ENCODE results near the gene SLC12A8. TPM values are rescaled to one million over a fixed set of nuclear protein-coding genes. Genes with fewer than 3 reads are reported as not detected.

SLC12A8 gene
- polyA plus RNA-seq, 1 of the 3 experiments (the other 2 are of a cell fraction), result 7.5 TPM

GRCh38 chr3:125129512-125129997 lies 83.0 kb downstream of the SLC12A8 start (continued):
- TF ChIP-seq, protein P1, sequence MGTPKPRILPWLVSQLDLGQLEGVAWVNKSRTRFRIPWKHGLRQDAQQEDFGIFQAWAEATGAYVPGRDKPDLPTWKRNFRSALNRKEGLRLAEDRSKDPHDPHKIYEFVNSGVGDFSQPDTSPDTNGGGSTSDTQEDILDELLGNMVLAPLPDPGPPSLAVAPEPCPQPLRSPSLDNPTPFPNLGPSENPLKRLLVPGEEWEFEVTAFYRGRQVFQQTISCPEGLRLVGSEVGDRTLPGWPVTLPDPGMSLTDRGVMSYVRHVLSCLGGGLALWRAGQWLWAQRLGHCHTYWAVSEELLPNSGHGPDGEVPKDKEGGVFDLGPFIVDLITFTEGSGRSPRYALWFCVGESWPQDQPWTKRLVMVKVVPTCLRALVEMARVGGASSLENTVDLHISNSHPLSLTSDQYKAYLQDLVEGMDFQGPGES (IDR thresholded peaks at IDR 0.05; ENCODE audit: low read depth, low read length), result no peak
- TF ChIP-seq GATA2 (CRISPR knock-in tag; IDR thresholded peaks at IDR 0.05) (no peak), USF2 (IDR thresholded peaks at IDR 0.05; ENCODE audit: borderline replicate concordance, low read depth, low read length) (no peak), TAF1 (IDR thresholded peaks at IDR 0.05; ENCODE audit: borderline replicate concordance, low read depth, low read length) (no peak), MXI1 (IDR thresholded peaks at IDR 0.05; ENCODE audit: low read depth, low read length) (no peak), FOXJ3 (CRISPR knock-in tag; IDR thresholded peaks at IDR 0.05) (no peak), NRF1 (IDR thresholded peaks at IDR 0.05; ENCODE audit: low read depth, low read length) (no peak), NFIC (IDR thresholded peaks at IDR 0.05; ENCODE audit: borderline replicate concordance) (0 out of 2 replicates have a peak, but pooled peaks have one; percentile 35)

GRCh38 chr3:125128861-125129501 lies 83.6 kb downstream of the SLC12A8 start:
- CTCF ChIA-PET, result interaction anchor here (1.4 kb wide), 1 partner anchor 309 kb away, joined by 3 read pairs; no protein-coding TSS in a partner anchor
- Histone ChIP-seq H3K4me1 (ENCODE audit: control insufficient read depth in 1 of 2, insufficient read depth in 2 of 2, low read depth in 1 of 2, low read length in 1 of 2) (peaks cover 25 to 39% of the 10 kb centered on the region in 2 experiments), H3K9ac (peak overlapping the region; percentile 48; the same call in 1 of the 2 replicates)
- TF ChIP-seq USF1 (IDR thresholded peaks at IDR 0.05; ENCODE audit: borderline replicate concordance, low read depth), result no peak
- no peak for TF ChIP-seq YY1 (IDR thresholded peaks at IDR 0.05; ENCODE audit: low read depth)
- TF ChIP-seq, protein P1 (IDR thresholded peaks at IDR 0.05; ENCODE audit: low read depth, low read length), result no peak
- peak; percentile 64 for TF ChIP-seq MAX (IDR thresholded peaks at IDR 0.05; ENCODE audit: low read depth)
- TF ChIP-seq TAF1 (IDR thresholded peaks at IDR 0.05; ENCODE audit: borderline replicate concordance, low read depth, low read length), result no peak
- TF ChIP-seq ELF1 (IDR thresholded peaks at IDR 0.05), result no peak
- TF ChIP-seq POLR2AphosphoS5 (IDR thresholded peaks at IDR 0.05; ENCODE audit: low read depth, low read length), result no peak
- TF ChIP-seq, protein P2, sequence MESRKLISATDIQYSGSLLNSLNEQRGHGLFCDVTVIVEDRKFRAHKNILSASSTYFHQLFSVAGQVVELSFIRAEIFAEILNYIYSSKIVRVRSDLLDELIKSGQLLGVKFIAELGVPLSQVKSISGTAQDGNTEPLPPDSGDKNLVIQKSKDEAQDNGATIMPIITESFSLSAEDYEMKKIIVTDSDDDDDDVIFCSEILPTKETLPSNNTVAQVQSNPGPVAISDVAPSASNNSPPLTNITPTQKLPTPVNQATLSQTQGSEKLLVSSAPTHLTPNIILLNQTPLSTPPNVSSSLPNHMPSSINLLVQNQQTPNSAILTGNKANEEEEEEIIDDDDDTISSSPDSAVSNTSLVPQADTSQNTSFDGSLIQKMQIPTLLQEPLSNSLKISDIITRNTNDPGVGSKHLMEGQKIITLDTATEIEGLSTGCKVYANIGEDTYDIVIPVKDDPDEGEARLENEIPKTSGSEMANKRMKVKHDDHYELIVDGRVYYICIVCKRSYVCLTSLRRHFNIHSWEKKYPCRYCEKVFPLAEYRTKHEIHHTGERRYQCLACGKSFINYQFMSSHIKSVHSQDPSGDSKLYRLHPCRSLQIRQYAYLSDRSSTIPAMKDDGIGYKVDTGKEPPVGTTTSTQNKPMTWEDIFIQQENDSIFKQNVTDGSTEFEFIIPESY (IDR thresholded peaks at IDR 0.05; ENCODE audit: borderline replicate concordance, low read depth), result no peak
- no peak for TF ChIP-seq EZH2phosphoT487 (IDR thresholded peaks at IDR 0.05; ENCODE audit: borderline replicate concordance, low read depth)
- no peak for TF ChIP-seq GATA2 (CRISPR knock-in tag; IDR thresholded peaks at IDR 0.05)
- 0 out of 2 replicates have a peak, but pooled peaks have one; percentile 3 for TF ChIP-seq TCF12 (IDR thresholded peaks at IDR 0.05)
- no peak for TF ChIP-seq SMC3 (IDR thresholded peaks at IDR 0.05; ENCODE audit: low read depth, low read length)
- TF ChIP-seq CTCF (IDR thresholded peaks at IDR 0.05), result no peak

More at GRCh38 chr3:125128861-125129501, 83.6 kb downstream of the SLC12A8 start:
- Histone ChIP-seq H4K20me1 (ENCODE audit: insufficient read depth) (no peaks in the 10 kb centered on the region), H3K36me3 (replicated peaks in 1 of 2; ENCODE audit: control insufficient read depth in 1 of 2, insufficient read depth in 2 of 2, low read length in 1 of 2) (no peaks in the 10 kb centered on the region), H3K27ac (ENCODE audit: low read depth in 2 of 2, low read length in 1 of 2) (peak overlapping the region; percentile 68 to 89), H2AFZ (ENCODE audit: low read depth) (peak overlapping the region; percentile 72), H3K9me3 (no peaks in the 10 kb centered on the region), H3K4me2 (peak overlapping the region; percentile 74), H3K27me3 (ENCODE audit: insufficient read depth) (no peaks in the 10 kb centered on the region), H3K79me2 (ENCODE audit: insufficient read depth) (no peaks in the 10 kb centered on the region), H3F3A (replicated peaks; ENCODE audit: insufficient read depth) (peaks cover 20% of the 10 kb centered on the region), H3K4me3 (ENCODE audit: low read depth in 2 of 2, low read length in 1 of 2) (no peak overlapping the region), H3K9me2 (no peaks in the 10 kb centered on the region)
- no peak for DNase-seq
- POLR2A ChIA-PET, result no interaction called here
- WGBS (ENCODE audit: low lambda C conversion rate), result 71% methylated on average over 3 of the region's 3 CpGs

All from SK-N-SH (cell line).